HepG2 (cell line): Measurements from ENCODE around the gene KCNIP3.

ENCODE experiments used
- CTCF ChIP-seq: sonication (generic); formaldehyde crosslinking; IDR thresholded peaks from 2 replicates; pipeline ENCODE4 v1.5.0; 2020; ENCODE audit warnings: mild to moderate bottlenecking, missing genetic modification reagents, moderate library complexity
- EP300 ChIP-seq, 3 experiments: sonication (generic) in 1 of 3; formaldehyde crosslinking in 1 of 3; IDR thresholded peaks; 2 replicates each; pipeline versions ENCODE4 v1.5.1 to v1.6.1; 2011 to 2020; ENCODE audit warnings: low read depth in 2 of 3, low read length in 2 of 3, borderline replicate concordance in 1 of 3, improper control_type of control experiment in 1 of 3, mild to moderate bottlenecking in 1 of 3, missing genetic modification reagents in 1 of 3, moderate library complexity in 1 of 3
- GFI1 ChIP-seq: sonication (generic); formaldehyde crosslinking; IDR thresholded peaks from 2 replicates; pipeline ENCODE4 v1.5.0; 2020; ENCODE audit warnings: missing genetic modification reagents, mild to moderate bottlenecking, borderline replicate concordance
- MAZ ChIP-seq, 2 experiments: sonication (generic) in 1 of 2; formaldehyde crosslinking in 1 of 2; IDR thresholded peaks; 2 replicates each; pipeline versions ENCODE4 v1.5.0 to v1.6.1; 2012 to 2020; ENCODE audit warnings: low read depth in 2 of 2, mild to moderate bottlenecking in 2 of 2, borderline replicate concordance in 1 of 2, improper control_type of control experiment in 1 of 2, low read length in 1 of 2, missing genetic modification reagents in 1 of 2, moderate library complexity in 1 of 2
- PITX1 ChIP-seq: sonication (generic); formaldehyde crosslinking; IDR thresholded peaks from 2 replicates; pipeline ENCODE4 v1.5.1; 2020; ENCODE audit warnings: mild to moderate bottlenecking, missing genetic modification reagents
- POLR2AphosphoS5 ChIP-seq: IDR thresholded peaks from 2 replicates; pipeline ENCODE4 v1.6.1; 2012; ENCODE audit warnings: low read depth, low read length
- SCMH1 ChIP-seq: sonication (generic); formaldehyde crosslinking; IDR thresholded peaks from 2 replicates; pipeline ENCODE4 v1.9.0; 2021; ENCODE audit warnings: missing genetic modification reagents, mild to moderate bottlenecking, borderline replicate concordance
- STAT5B ChIP-seq: sonication (generic); formaldehyde crosslinking; IDR thresholded peaks from 2 replicates; pipeline ENCODE4 v1.4.0; 2020; ENCODE audit warnings: missing genetic modification reagents
- TARDBP ChIP-seq: sonication (generic); formaldehyde crosslinking; IDR thresholded peaks from 2 replicates; pipeline ENCODE4 v1.8.0; 2022; ENCODE audit warnings: mild to moderate bottlenecking, missing genetic modification reagents
- XRCC5 ChIP-seq: fragments of 200-400 bp; formaldehyde crosslinking; optimal IDR thresholded peaks from 2 replicates; pipeline ENCODE3; 2017; ENCODE audit warnings: mild to moderate bottlenecking, low read length
- TF ChIP-seq, protein P1 (sequence below), 2 experiments: sonication (generic) in 1 of 2; formaldehyde crosslinking in 1 of 2; IDR thresholded peaks; 2 replicates each; pipeline versions ENCODE4 v1.5.1 to v1.6.1; 2011 to 2020; ENCODE audit warnings: borderline replicate concordance in 1 of 2, low read depth in 1 of 2, low read length in 1 of 2, mild to moderate bottlenecking in 1 of 2, missing genetic modification reagents in 1 of 2, moderate library complexity in 1 of 2
- TF ChIP-seq, protein P2 (sequence below): sonication (generic); formaldehyde crosslinking; IDR thresholded peaks from 2 replicates; pipeline ENCODE4 v1.4.0; 2020; ENCODE audit warnings: missing genetic modification reagents

DNA sequence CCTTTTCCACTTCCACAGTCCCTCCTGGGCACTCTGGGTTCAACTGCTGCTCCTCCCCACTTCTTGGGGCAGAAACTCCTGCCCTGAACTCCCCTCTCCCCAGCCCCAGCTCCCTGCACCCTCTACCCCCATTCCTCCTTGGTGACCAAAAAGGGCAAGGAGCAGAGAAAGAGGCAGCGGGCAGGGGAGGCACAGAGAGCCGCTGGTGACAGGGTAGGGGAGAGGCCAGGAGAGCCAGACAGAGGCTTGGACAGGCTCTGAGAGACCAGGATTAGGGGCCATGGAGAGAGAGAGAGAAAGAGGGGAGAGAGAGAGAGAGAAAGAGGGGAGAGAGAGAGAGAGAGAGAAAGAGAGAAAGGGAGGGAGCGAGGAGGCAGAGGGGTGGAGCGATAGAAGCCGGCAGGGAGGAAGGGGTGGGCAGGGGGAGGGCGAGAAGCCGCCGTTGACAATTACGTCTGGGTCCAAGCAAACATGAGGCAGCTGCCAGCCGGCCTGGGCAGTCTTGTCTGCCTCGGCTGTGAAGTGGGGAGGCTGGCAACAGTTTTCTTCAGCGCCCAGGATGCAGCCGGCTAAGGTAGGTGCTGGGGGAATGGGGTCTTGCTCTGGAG is at the start of gene KCNIP3:
- no peak for TF ChIP-seq MAZ (IDR thresholded peaks at IDR 0.05; ENCODE audit: borderline replicate concordance, low read depth, low read length)
- no peak for TF ChIP-seq MAZ (CRISPR knock-in tag; IDR thresholded peaks at IDR 0.05; ENCODE audit: low read depth)
- TF ChIP-seq XRCC5 = no peak
- TF ChIP-seq PITX1 (CRISPR knock-in tag) = no peak
- TF ChIP-seq POLR2AphosphoS5 = no peak
- TF ChIP-seq CTCF (CRISPR knock-in tag) = no peak
- TF ChIP-seq, protein P1, sequence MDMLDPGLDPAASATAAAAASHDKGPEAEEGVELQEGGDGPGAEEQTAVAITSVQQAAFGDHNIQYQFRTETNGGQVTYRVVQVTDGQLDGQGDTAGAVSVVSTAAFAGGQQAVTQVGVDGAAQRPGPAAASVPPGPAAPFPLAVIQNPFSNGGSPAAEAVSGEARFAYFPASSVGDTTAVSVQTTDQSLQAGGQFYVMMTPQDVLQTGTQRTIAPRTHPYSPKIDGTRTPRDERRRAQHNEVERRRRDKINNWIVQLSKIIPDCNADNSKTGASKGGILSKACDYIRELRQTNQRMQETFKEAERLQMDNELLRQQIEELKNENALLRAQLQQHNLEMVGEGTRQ (IDR thresholded peaks at IDR 0.05; ENCODE audit: low read depth, low read length) = no peak
- TF ChIP-seq, protein P1 (CRISPR knock-in tag; IDR thresholded peaks at IDR 0.05; ENCODE audit: borderline replicate concordance) = no peak
- TF ChIP-seq EP300 (IDR thresholded peaks at IDR 0.05; ENCODE audit: low read depth in 2 of 2, low read length in 2 of 2) = no peak
- TF ChIP-seq EP300 (CRISPR knock-in tag; IDR thresholded peaks at IDR 0.05; ENCODE audit: borderline replicate concordance) = no peak
- TF ChIP-seq STAT5B (CRISPR knock-in tag) = no peak
- no peak for TF ChIP-seq TARDBP (CRISPR knock-in tag)
- no peak for TF ChIP-seq GFI1 (CRISPR knock-in tag)
- TF ChIP-seq, protein P2, sequence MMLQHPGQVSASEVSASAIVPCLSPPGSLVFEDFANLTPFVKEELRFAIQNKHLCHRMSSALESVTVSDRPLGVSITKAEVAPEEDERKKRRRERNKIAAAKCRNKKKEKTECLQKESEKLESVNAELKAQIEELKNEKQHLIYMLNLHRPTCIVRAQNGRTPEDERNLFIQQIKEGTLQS = no peak
- TF ChIP-seq SCMH1 = no peak
